Fibroblast of lung (primary cell): ENCODE results near the gene BABAM2.

Source experiments
- CTCF ChIP-seq, 2 donors: IDR thresholded peaks in 1 of 2; conservative IDR thresholded peaks in 1 of 2; 1 replicate in 1 of 2; 2 replicates in 1 of 2; pipeline ENCODE4 v1.5.1; 2011 to 2012; ENCODE audit warnings: low read length in 2 of 2, control low read depth in 1 of 2, inconsistent platforms in 1 of 2, low read depth in 1 of 2, mild to moderate bottlenecking in 1 of 2
- EZH2 ChIP-seq: IDR thresholded peaks from 2 replicates; pipeline ENCODE4 v1.5.1; 2012; ENCODE audit warnings: low read length, control low read depth, mild to moderate bottlenecking; ENCODE audit errors: missing control alignments

- no peak for TF ChIP-seq CTCF (conservative IDR thresholded peaks at IDR 0.05 in 1 of 2, IDR thresholded peaks at IDR 0.05 in 1 of 2; ENCODE audit: low read depth in 1 of 2, low read length in 2 of 2)
- no peak for TF ChIP-seq EZH2
These were observed 488.4 kb downstream of the BABAM2 start for GRCh38 chr2:28378679-28379584.
